ENCODE results near the gene MCEMP1.

- TF ChIP-seq CTCF (IDR thresholded peaks at IDR 0.05) (no peak), POLR2A (IDR thresholded peaks at IDR 0.05) (no peak), POLR2AphosphoS5 (IDR thresholded peaks at IDR 0.05) (no peak)
Measured at GRCh38 chr19:7672522-7672921, 4.4 kb upstream of the MCEMP1 start.

All from breast epithelium (tissue), 3 donors.